DLD1 (cell line): Measurements from ENCODE around the gene ZSCAN16.

Experiments
- in situ Hi-C: cut with HindIII; loops from 2 replicates; pipeline ENCODE4 v1.10.0; 2017; ENCODE audit warnings: low sequenced_read_pairs

Gene ZSCAN16

DNA sequence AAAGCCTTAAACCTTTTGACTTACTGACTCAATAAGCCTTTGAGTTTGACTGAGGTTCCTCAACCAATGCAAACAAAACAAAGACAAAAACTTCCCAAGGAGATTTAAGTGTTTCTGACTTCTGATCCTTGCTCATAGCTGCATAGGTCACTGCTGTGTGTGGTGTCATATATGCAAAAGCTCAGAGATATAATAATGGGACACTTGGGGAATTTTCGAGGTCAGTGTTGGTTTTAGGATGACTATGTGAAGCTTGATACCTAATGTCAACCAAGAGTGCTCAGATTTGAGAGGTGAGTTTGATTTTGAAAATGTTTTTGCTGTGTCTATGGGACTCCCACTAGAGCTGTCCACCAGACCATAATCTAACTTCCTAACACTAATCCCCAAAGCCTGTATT, 43.5 kb downstream of the ZSCAN16 start:
- in situ Hi-C loops = no loop called here

DNA sequence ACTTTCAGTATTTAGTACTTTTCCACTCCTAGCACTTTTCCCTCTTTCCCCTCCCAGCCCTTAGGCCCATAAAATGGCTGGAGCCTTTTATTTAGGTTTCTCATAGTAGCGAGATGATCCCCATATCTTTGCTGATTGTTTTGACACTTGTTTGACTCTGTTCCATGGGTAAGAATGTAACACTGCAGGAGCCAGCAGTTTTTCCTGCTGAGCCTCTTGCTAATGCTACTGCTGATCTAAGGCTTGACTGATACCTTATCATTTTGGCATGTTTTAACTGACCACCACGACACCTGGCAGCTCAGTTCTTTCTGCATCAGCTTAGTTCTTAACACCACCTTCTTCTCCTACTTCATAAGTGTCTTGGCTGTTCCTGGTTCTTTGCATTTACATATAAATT, 46.9 kb downstream of the ZSCAN16 start:
- in situ Hi-C loops = no loop called here

DNA sequence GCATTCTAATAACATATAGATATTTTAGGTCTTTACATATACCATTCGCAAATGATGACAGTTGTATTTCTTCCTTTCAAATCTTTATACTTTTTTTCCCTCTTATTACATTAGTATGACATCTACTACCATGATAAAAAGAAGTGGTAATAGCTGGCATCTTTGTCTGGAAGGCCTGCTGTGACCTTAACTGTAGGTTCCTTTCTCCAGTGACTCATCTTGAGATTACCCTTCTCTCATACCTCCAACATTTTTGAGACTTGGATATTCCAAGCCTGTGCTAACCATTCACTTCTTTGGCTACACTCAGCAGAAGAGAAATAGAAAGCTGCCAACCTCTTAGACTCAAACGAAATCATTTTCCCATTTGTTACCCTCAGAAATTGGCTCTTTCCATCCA, 47.6 kb downstream of the ZSCAN16 start:
- in situ Hi-C loops = no loop called here

DNA sequence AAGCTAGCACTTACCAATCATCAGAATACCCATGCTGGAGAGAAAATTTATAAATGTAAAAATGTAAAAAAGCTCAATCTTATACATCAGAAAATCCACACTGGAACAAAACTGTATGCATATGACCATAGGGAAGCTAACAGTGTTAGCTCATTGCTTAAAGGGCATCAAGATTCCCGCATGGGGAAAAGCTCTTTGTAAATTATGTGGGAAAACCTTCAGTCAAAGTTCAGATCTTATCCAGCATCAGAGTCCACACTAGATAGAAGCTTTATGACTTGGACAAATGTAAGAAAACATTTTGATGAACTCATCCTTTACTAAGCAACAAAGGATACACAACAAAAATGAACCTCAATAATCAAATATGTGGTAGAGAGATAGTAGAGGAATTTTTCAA, 52.0 kb downstream of the ZSCAN16 start:
- in situ Hi-C loops = no loop called here
